ENCODE measurements around the gene ABCC8. TPM values are rescaled to one million over a fixed set of nuclear protein-coding genes. Genes with fewer than 3 reads are reported as not detected.
A peak's percentile ranks its signal among the peaks of the same experiment; 100 is the strongest.

The ABCC8 gene
- total and polyA plus RNA-seq, 2 experiments from 2014 or later: not detected

DNA sequence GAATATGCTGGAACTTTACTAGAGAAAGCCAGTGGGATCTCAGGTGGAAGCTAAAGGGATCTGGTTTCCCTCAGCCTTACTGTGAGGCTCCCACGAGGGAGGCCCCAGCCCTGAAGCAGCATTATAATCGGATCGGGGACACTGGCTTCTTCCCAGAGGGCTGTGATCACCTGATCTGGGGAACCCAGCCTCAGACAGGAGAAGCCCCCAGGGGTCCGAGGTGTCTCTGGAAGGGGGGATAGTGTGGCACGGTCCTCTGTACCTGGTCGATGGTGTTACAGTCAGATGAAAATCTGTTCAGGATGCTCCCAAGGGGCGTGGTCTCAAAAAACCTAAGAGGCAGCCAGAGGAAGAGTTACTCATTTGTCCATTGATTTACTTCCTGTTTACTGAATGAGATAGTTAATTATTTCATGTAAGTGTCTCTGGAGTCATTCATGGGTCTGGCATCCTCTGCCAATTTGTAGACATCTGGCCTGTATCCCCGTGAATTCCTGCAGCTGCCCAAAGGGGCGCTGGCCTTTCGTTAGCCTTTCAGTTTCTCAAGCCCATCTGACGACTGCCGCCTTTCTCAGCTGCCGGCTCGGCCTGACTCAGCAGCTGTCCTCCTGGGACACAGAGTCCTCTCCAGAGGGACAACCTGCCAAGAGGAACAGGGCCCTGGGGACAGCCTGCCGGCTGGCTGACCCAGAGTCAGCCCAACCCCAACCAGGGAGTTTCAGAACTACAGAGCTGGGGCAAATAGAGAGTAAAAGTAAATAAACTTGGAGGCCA is 71.2 kb downstream of the ABCC8 start:
- Histone ChIP-seq H3K27me3 (replicated peaks; ENCODE audit: insufficient read depth) (no peaks in the 10 kb centered on the region), H3K4me2 (ENCODE audit: unreplicated experiment) (peak overlapping the region; percentile 68), H4K20me1 (ENCODE audit: insufficient read depth) (no peaks in the 10 kb centered on the region), H3K9me3 (ENCODE audit: low read depth) (no peaks in the 10 kb centered on the region), H3K9me2 (ENCODE audit: insufficient read depth) (no peaks in the 10 kb centered on the region), H3K36me3 (ENCODE audit: low read depth) (no peaks in the 10 kb centered on the region), H3F3A (ENCODE audit: insufficient read depth) (no peaks in the 10 kb centered on the region), H3K27ac (no peak overlapping the region), H3K4me3 (no peak overlapping the region), H3K9ac (no peak overlapping the region), H3K79me2 (ENCODE audit: insufficient read depth) (no peaks in the 10 kb centered on the region), H3K4me1 (ENCODE audit: insufficient read depth) (no peaks in the 10 kb centered on the region), H2AFZ (peak overlapping the region; percentile 42)
- DNase-seq: peak; percentile 69
- TF ChIP-seq EZH2 (IDR thresholded peaks at IDR 0.05; ENCODE audit: insufficient read depth, poor library complexity, severe bottlenecking) (no peak), EZH2phosphoT487 (IDR thresholded peaks at IDR 0.05; ENCODE audit: insufficient read depth, low read depth) (no peak)
- 26 to 29% methylated on average over 15 of the region's 15 CpGs for WGBS, 2 experiments (ENCODE audit: low coverage in 1 of 2, low lambda C conversion rate in 2 of 2, missing lambda C conversion rate in 2 of 2)
- in situ Hi-C loops (cut with MboI): no loop called here

DNA sequence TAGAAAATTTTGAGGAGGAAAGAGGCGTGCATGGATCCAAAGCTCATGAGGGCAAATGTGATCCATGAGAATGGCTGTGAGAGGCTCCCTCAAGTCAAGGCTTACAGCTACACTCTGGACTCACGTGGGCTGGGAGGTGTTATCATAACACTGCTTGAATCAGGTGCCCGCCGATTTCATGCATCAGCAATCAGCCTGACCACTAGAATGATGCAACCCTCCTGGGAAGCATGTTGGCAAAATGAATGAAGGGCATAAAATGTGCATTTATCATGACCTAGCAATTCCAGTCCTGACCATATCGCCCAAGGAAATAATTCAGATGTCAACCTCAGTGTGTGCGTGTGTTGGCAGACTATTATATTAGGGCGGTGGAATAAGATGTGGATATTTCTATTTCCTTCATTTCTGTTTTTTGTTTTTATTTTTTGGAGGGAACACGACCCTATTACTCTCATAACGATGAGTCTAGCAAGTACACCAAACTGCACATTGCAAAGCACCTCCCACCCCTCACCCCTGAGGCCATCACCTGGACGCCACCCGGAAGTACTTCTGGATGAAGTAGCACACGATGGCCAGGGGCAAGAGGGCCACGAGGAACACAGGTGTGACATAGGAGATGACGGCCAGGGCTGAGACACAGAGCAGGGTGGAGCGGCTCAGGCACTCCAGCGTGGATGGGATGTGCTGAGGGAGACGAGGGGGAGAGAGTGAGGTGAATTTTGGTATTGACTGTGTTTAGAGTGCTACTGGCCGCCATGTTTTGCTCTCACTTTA is 72.5 kb downstream of the ABCC8 start:
- in situ Hi-C loops (cut with MboI): no loop called here
- TF ChIP-seq EZH2 (IDR thresholded peaks at IDR 0.05; ENCODE audit: insufficient read depth, poor library complexity, severe bottlenecking) (no peak), EZH2phosphoT487 (IDR thresholded peaks at IDR 0.05; ENCODE audit: insufficient read depth, low read depth) (no peak)
- Histone ChIP-seq H3K4me1 (ENCODE audit: insufficient read depth) (no peaks in the 10 kb centered on the region), H3K79me2 (ENCODE audit: insufficient read depth) (no peaks in the 10 kb centered on the region), H3F3A (ENCODE audit: insufficient read depth) (no peaks in the 10 kb centered on the region), H3K36me3 (ENCODE audit: low read depth) (no peaks in the 10 kb centered on the region), H4K20me1 (ENCODE audit: insufficient read depth) (no peaks in the 10 kb centered on the region), H3K9ac (no peak overlapping the region), H2AFZ (no peak overlapping the region), H3K27me3 (replicated peaks; ENCODE audit: insufficient read depth) (no peaks in the 10 kb centered on the region), H3K27ac (no peak overlapping the region), H3K4me3 (no peak overlapping the region), H3K4me2 (ENCODE audit: unreplicated experiment) (no peak overlapping the region), H3K9me3 (ENCODE audit: low read depth) (no peaks in the 10 kb centered on the region), H3K9me2 (ENCODE audit: insufficient read depth) (no peaks in the 10 kb centered on the region)
- peak; percentile 25 for DNase-seq
- 71 to 73% methylated on average over 18 of the region's 18 CpGs for WGBS, 2 experiments (ENCODE audit: low coverage in 1 of 2, low lambda C conversion rate in 2 of 2, missing lambda C conversion rate in 2 of 2)

DNA sequence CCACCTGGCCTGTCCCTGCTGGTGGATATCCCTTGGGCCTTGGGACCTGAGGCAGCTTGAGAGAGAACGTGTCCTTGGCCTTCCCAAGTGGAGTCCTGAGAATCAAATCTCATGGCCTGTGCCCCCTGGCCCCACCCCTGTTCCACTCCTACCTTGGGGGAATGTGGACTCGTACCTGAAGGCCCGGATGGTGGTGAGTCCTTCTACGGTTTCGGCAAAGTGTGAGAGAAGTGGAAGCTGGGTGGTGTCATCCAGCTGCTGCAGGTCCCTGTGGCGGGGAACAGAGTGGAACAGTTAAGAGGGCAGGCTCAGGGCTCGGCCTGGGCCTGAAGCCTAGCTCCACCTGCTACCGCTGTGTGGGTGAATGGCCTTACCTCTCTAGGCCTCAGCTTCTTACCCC is 74.2 kb downstream of the ABCC8 start:
- WGBS, 2 experiments (ENCODE audit: low coverage in 1 of 2, low lambda C conversion rate in 2 of 2, missing lambda C conversion rate in 2 of 2): 74 to 83% methylated on average over 8 of the region's 8 CpGs
- in situ Hi-C loops (cut with MboI): no loop called here
- H3K4me2 ChIP-seq (ENCODE audit: unreplicated experiment): no peak overlapping the region
- no peaks in the 10 kb centered on the region for H4K20me1 ChIP-seq (ENCODE audit: insufficient read depth)
- H2AFZ ChIP-seq: no peak overlapping the region
- TF ChIP-seq EZH2 (IDR thresholded peaks at IDR 0.05; ENCODE audit: insufficient read depth, poor library complexity, severe bottlenecking) (no peak), EZH2phosphoT487 (IDR thresholded peaks at IDR 0.05; ENCODE audit: insufficient read depth, low read depth) (no peak)
- no peak for DNase-seq
- no peaks in the 10 kb centered on the region for H3K4me1 ChIP-seq (ENCODE audit: insufficient read depth)
- H3K4me3 ChIP-seq: no peak overlapping the region
- H3K9me3 ChIP-seq (ENCODE audit: low read depth): no peaks in the 10 kb centered on the region
- no peaks in the 10 kb centered on the region for H3K36me3 ChIP-seq (ENCODE audit: low read depth)
- no peak overlapping the region for H3K27ac ChIP-seq
- H3K79me2 ChIP-seq (ENCODE audit: insufficient read depth): no peaks in the 10 kb centered on the region
- no peaks in the 10 kb centered on the region for H3K9me2 ChIP-seq (ENCODE audit: insufficient read depth)
- no peak overlapping the region for H3K9ac ChIP-seq
- no peaks in the 10 kb centered on the region for H3K27me3 ChIP-seq (replicated peaks; ENCODE audit: insufficient read depth)
- no peaks in the 10 kb centered on the region for H3F3A ChIP-seq (ENCODE audit: insufficient read depth)

DNA sequence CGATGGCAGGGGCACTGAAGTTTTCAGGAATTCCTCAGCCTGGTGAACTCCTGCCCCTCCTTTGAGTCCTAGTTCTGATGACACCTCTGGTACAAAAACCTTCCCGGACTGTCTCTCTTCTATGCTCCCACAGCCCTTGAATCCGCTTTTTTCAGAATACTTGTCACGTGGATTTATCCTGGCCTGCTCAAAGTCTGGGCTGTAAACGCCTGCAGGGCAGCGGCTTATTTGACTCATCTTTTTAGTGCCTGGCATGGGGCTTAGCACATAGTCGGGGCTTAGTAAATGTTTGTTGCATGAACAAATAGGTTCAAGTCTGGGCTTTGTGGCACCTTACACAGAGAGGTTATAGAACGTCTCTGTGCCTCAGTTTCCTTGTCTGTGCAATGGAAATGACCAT is 74.8 kb downstream of the ABCC8 start:
- H3K9me3 ChIP-seq (ENCODE audit: low read depth): no peaks in the 10 kb centered on the region
- H3K36me3 ChIP-seq (ENCODE audit: low read depth): no peaks in the 10 kb centered on the region
- no peak for DNase-seq
- no peak overlapping the region for H3K4me3 ChIP-seq
- no peak overlapping the region for H3K9ac ChIP-seq
- in situ Hi-C loops (cut with MboI): no loop called here
- no peak for TF ChIP-seq EZH2 (IDR thresholded peaks at IDR 0.05; ENCODE audit: insufficient read depth, poor library complexity, severe bottlenecking)
- TF ChIP-seq EZH2phosphoT487 (IDR thresholded peaks at IDR 0.05; ENCODE audit: insufficient read depth, low read depth): no peak
- no peak overlapping the region for H3K4me2 ChIP-seq (ENCODE audit: unreplicated experiment)
- H3F3A ChIP-seq (ENCODE audit: insufficient read depth): no peaks in the 10 kb centered on the region
- no peaks in the 10 kb centered on the region for H3K4me1 ChIP-seq (ENCODE audit: insufficient read depth)
- no peaks in the 10 kb centered on the region; the same call in 1 of the 2 replicates for H3K27me3 ChIP-seq (replicated peaks; ENCODE audit: insufficient read depth)
- no peaks in the 10 kb centered on the region for H4K20me1 ChIP-seq (ENCODE audit: insufficient read depth)
- WGBS, 2 experiments (ENCODE audit: low coverage in 1 of 2, low lambda C conversion rate in 2 of 2, missing lambda C conversion rate in 2 of 2): 58 to 66% methylated on average over 8 of the region's 8 CpGs
- H2AFZ ChIP-seq: no peak overlapping the region
- H3K9me2 ChIP-seq (ENCODE audit: insufficient read depth): no peaks in the 10 kb centered on the region
- H3K27ac ChIP-seq: no peak overlapping the region
- H3K79me2 ChIP-seq (ENCODE audit: insufficient read depth): no peaks in the 10 kb centered on the region

Data from GM23248 (cell line).